MM.1S (cell line): Measurements from ENCODE around the gene TM7SF3.

Experiments
- EZH2 ChIP-seq: fragments of 300-600 bp; sonication (generic); optimal IDR thresholded peaks from 2 replicates; pipeline ENCODE3; 2017; ENCODE audit warnings: low read depth, mild to moderate bottlenecking, antibody characterized with exemption, low read length, mixed read lengths
- TF ChIP-seq, protein P1 (sequence below): fragments of 300-600 bp; sonication (generic); IDR thresholded peaks from 2 replicates; pipeline ENCODE4 v1.5.1; 2016; ENCODE audit warnings: antibody characterized with exemption, low read length, mixed read lengths

GRCh38 chr12:27009881-27010301, 4.3 kb downstream of the TM7SF3 start:
- TF ChIP-seq EZH2 = no peak
- TF ChIP-seq, protein P1, sequence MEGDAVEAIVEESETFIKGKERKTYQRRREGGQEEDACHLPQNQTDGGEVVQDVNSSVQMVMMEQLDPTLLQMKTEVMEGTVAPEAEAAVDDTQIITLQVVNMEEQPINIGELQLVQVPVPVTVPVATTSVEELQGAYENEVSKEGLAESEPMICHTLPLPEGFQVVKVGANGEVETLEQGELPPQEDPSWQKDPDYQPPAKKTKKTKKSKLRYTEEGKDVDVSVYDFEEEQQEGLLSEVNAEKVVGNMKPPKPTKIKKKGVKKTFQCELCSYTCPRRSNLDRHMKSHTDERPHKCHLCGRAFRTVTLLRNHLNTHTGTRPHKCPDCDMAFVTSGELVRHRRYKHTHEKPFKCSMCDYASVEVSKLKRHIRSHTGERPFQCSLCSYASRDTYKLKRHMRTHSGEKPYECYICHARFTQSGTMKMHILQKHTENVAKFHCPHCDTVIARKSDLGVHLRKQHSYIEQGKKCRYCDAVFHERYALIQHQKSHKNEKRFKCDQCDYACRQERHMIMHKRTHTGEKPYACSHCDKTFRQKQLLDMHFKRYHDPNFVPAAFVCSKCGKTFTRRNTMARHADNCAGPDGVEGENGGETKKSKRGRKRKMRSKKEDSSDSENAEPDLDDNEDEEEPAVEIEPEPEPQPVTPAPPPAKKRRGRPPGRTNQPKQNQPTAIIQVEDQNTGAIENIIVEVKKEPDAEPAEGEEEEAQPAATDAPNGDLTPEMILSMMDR = no peak
